ENCODE measurements around the gene B4GALNT1. TPM values are rescaled to one million over a fixed set of nuclear protein-coding genes. Genes with fewer than 3 reads are reported as not detected.

Gene B4GALNT1
- total and polyA plus RNA-seq, 2 of the 13 experiments (the other 11 are each of a cell fraction or from before 2014, with no cell fraction given) = 4.5 to 5.4 TPM

DNA sequence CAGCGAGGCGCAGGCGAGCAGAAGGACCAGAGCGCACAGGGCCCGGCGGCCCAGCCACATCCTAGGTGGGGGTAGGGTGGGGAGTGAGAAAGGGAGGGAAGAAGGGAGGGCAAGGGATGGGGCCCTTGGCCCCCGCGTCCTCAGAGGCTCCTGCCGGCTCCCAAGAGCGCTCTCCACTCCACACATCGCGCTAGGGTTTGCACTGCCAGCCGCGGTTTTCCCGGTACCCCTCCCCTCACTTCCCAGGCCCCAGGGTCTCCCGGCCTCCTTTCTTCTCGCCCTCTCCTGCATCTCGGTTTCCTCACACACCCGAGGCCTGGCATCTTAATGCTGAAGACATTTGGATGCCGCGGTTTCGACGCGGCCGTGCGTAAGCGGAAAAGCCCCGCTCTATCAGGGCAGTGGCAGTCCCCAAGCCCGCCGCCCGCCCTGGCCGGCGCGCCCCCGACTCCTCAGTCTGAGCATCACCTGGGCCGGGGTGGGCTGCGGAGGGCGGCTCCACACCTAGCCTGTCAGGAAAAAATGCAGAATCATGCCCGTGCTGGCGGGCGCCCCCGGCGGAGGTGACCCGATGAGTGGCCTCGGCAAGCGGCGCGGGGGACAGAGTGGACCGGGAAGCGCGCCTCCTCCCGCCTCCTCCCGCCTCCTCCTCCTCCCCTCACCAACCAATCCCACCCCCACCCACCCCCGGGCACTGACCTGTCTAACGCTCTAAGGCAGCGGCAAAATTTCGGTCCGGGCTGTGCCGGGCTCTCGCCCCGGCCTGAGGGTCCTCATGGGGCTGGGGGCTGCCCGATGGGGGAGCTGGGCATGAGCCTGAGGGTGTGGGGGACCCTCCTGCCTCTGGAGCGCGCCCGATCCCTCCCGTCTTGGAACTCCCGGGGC, 686 bp downstream of the B4GALNT1 start (continued):
- TF ChIP-seq, protein P1, sequence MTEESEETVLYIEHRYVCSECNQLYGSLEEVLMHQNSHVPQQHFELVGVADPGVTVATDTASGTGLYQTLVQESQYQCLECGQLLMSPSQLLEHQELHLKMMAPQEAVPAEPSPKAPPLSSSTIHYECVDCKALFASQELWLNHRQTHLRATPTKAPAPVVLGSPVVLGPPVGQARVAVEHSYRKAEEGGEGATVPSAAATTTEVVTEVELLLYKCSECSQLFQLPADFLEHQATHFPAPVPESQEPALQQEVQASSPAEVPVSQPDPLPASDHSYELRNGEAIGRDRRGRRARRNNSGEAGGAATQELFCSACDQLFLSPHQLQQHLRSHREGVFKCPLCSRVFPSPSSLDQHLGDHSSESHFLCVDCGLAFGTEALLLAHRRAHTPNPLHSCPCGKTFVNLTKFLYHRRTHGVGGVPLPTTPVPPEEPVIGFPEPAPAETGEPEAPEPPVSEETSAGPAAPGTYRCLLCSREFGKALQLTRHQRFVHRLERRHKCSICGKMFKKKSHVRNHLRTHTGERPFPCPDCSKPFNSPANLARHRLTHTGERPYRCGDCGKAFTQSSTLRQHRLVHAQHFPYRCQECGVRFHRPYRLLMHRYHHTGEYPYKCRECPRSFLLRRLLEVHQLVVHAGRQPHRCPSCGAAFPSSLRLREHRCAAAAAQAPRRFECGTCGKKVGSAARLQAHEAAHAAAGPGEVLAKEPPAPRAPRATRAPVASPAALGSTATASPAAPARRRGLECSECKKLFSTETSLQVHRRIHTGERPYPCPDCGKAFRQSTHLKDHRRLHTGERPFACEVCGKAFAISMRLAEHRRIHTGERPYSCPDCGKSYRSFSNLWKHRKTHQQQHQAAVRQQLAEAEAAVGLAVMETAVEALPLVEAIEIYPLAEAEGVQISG (CRISPR knock-in tag; IDR thresholded peaks at IDR 0.05) = no peak
- peak; percentile 14; the same call in 1 of the 2 replicates for TF ChIP-seq ZNF263 (CRISPR knock-in tag; IDR thresholded peaks at IDR 0.05)
- TF ChIP-seq SNAPC2 (CRISPR knock-in tag; IDR thresholded peaks at IDR 0.05) = no peak
- no peak for TF ChIP-seq ZNF414 (CRISPR knock-in tag; IDR thresholded peaks at IDR 0.05)
- peak; percentile 63; the same call in 1 of the 2 replicates for TF ChIP-seq ARID2 (CRISPR knock-in tag; IDR thresholded peaks at IDR 0.05; ENCODE audit: borderline replicate concordance)
- no peak for TF ChIP-seq JUN (CRISPR knock-in tag; IDR thresholded peaks at IDR 0.05)
- TF ChIP-seq ZFP91 (CRISPR knock-in tag; IDR thresholded peaks at IDR 0.05; ENCODE audit: borderline replicate concordance) = no peak
- TF ChIP-seq MAFK (conservative IDR thresholded peaks at IDR 0.05 in 1 of 2, IDR thresholded peaks at IDR 0.05 in 1 of 2; ENCODE audit: low read length in 2 of 2) = no peak
- no peak for TF ChIP-seq YEATS4 (CRISPR knock-in tag; IDR thresholded peaks at IDR 0.05; ENCODE audit: borderline replicate concordance)
- TF ChIP-seq PLRG1 (conservative IDR thresholded peaks at IDR 0.05) = no peak
- no peak for TF ChIP-seq PAX8 (CRISPR knock-in tag; IDR thresholded peaks at IDR 0.05; ENCODE audit: borderline replicate concordance)
- no peak for TF ChIP-seq ZNF781 (CRISPR knock-in tag; IDR thresholded peaks at IDR 0.05; ENCODE audit: borderline replicate concordance, not compliant biosample characterization)
- no peak for TF ChIP-seq MTERF4 (CRISPR knock-in tag; IDR thresholded peaks at IDR 0.05)
- no peak for TF ChIP-seq ARNT2 (CRISPR knock-in tag; IDR thresholded peaks at IDR 0.05; ENCODE audit: low read depth)
- peak; percentile 6 for TF ChIP-seq SRSF1 (optimal IDR thresholded peaks at IDR 0.05; ENCODE audit: low read depth, low read length)
- no peak for TF ChIP-seq SMAD1 (CRISPR knock-in tag; IDR thresholded peaks at IDR 0.05; ENCODE audit: borderline replicate concordance, low read depth)
- no peak for TF ChIP-seq EHMT2 (IDR thresholded peaks at IDR 0.05; ENCODE audit: borderline replicate concordance, low read depth, low read length)
- TF ChIP-seq HNRNPK (IDR thresholded peaks at IDR 0.05; ENCODE audit: low read depth, low read length, poor library complexity, severe bottlenecking) = peak; percentile 81
- TF ChIP-seq MED13 (CRISPR knock-in tag; IDR thresholded peaks at IDR 0.05) = no peak
- TF ChIP-seq ZNF549 (CRISPR knock-in tag; IDR thresholded peaks at IDR 0.05) = no peak
- TF ChIP-seq AHR (CRISPR knock-in tag; IDR thresholded peaks at IDR 0.05) = 0 out of 2 replicates have a peak, but pooled peaks have one; percentile 31
- no peak for TF ChIP-seq NBN (conservative IDR thresholded peaks at IDR 0.05)
- no peak for TF ChIP-seq ZNF232 (CRISPR knock-in tag; IDR thresholded peaks at IDR 0.05; ENCODE audit: borderline replicate concordance)
- no peak for TF ChIP-seq ZNF614 (CRISPR knock-in tag; IDR thresholded peaks at IDR 0.05; ENCODE audit: borderline replicate concordance)
